ENCODE results near the gene EML5.

- TF ChIP-seq SUZ12 (IDR thresholded peaks at IDR 0.05; ENCODE audit: extremely low read depth, insufficient read depth, insufficient read length) = no peak
- TF ChIP-seq ZNF274 (IDR thresholded peaks at IDR 0.05; ENCODE audit: low read depth, low read length) = no peak
Observed at GRCh38 chr14:88683119-88683518, 109.6 kb downstream of the EML5 start.
